DMS 273 (cell line): ENCODE results near the gene TNFAIP8L1.
A peak's percentile ranks its signal among the peaks of the same experiment; 100 is the strongest.

Experiments used
- DNase-seq: peaks from one replicate; lab custom pipeline; 2025; ENCODE audit not compliant: unreplicated experiment; lab: John Stamatoyannopoulos, UW

Gene TNFAIP8L1

DNA sequence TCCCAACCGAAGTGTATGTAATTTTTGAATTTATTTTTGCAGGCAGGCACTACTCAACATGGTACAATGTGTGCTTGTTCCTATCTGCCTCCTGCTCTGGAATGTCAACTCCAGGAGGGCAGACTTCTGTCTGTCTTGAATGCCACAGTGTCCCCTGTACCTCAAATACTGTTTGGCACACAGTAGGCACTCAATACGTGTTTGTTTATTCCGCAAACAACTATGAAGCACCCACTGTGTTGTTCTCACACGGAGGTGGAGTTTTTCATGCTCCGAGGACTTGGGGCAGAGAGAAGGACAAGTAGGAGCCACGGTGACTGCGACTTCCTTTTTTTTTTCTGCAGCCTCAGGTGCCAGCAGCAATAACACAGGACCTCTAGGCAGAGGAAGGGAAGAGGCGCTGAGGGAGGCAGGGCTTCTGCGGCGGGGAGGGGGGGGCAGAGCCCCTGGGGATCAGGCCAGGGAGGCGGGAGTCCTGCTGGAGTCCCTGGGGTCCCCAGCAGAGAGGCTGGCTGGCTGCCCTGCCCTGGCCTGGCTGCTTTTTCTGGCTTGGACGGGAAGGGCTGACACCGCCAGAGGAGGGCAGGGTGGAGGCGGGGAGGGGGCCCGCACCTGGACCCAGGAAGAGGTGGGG, 29.3 kb upstream of the TNFAIP8L1 start:
- no peak for DNase-seq

DNA sequence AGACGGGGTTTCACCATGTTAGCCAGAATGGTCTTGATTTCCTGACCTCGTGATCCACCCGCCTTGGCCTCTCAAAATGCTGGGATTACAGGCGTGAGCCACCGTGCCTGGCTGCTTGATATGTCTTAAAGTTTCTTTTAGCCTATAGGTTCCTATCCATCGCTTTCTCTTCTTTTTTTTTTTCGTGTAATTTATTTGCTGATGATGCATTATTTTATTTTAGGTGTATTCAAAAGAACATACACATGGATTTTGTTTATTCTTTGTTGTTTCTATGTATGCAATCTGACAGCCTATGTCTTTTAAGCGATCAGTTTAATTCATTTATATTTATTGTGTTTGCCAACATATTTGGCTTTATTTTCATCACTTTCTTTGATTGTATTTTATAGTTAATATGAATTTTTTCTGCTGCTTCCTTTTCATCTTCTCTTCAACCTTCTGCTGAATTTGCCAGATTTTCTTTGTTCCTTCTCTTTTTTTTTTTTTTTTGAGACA, 26.0 kb upstream of the TNFAIP8L1 start:
- no peak for DNase-seq

DNA sequence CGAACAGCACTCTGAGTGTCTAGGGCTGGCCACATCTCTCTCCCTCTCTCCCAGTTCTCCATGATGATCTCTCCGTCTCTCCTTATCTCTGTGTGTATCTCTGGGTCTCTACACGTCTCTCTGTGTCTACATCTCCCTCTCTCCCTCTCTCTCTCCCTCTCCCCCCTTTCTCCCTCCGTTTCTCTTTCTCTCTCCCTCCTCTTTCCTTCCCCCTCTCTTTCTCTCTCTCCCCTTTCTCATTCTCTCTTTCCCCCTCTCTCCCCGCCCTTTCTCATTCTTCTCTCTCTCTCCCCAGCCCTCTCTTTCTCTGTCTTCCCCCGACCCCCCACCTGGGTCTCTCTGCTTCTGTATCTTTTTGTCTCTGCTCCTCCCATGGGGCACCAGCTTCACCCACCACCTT, 21.3 kb upstream of the TNFAIP8L1 start:
- no peak for DNase-seq

DNA sequence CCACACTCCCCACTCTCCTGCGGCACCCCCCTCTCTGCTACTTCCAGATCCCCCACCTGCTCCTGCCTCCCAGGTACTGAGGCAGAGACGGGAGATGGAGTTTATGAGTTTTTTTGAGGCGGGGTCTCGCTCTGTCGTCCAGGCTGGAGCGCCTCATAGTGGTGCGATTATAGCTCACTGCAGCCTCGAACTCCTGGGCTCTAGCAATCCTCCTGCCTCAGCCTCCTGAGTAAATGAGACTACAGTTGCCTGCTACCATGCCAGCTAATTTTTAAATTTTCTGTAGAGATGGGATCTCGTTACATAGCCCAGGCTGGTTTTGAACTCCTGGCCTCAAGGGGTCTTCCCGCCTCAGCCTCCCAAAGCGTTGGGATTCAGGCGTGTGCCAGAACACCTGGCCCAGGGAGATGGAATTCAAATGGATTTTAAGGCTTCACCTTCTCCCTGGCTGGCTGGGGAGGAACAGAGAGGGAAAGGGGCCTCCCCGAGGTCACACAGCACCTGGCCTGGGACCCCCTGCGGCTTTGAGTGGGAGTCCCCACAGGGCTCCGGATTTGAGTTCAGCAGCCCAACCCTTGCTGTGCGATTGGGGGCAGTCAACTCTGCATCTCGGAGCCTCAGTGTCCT, 19.5 kb upstream of the TNFAIP8L1 start:
- no peak for DNase-seq

DNA sequence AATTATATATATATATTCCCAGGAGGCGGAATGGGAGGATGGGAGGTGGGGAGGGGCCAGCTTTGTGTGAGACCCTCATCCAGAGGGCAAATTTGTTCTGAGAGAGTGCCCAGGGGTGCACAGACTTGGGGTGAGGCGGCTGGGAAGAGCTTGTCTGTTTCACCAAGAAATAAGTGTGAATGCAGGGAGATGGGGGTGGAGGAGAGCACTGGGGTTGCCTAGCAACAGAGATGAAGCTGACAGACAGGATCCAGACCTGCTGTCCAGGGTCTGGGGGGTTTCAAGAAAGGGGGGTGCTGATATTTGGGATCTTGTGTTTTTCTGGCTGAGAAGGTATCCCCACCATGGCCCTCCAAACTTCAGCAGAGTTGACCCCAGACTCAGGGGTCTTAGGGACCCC, 18.6 kb upstream of the TNFAIP8L1 start:
- peak; percentile 62 for DNase-seq

DNA sequence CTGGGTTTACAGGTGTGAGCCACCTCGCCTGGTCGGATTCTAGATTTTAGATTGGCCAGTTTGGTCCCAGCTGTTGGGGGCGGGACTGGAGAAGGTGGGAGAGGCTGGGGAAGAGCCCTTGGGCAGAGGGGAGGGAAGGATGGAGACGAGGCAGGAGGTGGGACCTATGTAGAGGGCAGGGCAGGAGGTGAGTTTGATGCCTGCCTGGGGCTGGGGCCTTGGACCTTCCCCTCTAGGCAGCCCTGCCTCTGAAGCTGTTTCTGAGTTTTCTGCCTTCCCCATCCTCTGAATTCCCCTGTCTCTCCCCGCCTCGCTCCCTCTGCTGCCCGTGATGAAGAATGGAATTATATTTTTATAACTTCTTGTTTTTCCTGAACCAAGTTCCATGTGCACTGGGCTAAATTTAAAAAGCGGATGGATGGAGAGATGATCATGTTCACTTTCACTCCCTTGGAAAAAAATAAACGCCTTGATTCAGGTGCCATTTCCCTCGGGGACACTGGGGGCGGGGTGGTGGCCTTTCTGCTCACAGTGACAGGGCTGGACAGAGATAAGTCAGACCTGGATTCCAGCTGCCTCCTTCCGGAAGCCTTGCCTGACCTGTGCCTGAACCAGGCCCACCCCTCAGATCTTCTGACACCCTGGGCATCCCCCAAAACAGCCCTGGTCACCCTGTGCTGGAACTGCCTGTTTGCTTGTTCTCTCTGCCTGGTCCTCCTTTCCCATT, 16.5 kb upstream of the TNFAIP8L1 start:
- DNase-seq: peak; percentile 42

DNA sequence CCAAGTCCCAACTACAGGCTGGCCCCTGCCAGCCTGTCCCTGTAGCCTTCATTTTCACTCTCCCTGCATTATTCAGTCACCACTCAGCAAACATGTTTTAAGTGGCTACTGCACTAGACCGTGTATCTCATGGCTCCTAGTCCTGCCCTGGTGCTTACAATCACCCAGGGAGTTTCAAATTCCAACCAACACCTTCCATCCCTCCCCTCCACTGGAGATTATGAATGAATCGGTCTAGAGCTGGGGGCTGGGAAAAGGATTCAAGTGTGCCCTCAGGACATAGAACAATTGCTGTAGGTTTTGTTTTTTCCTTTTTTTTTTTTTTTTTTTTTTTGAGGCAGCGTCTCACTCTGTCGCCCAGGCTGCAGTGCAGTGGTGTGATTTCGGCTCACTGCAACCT, 15.0 kb upstream of the TNFAIP8L1 start:
- no peak for DNase-seq

DNA sequence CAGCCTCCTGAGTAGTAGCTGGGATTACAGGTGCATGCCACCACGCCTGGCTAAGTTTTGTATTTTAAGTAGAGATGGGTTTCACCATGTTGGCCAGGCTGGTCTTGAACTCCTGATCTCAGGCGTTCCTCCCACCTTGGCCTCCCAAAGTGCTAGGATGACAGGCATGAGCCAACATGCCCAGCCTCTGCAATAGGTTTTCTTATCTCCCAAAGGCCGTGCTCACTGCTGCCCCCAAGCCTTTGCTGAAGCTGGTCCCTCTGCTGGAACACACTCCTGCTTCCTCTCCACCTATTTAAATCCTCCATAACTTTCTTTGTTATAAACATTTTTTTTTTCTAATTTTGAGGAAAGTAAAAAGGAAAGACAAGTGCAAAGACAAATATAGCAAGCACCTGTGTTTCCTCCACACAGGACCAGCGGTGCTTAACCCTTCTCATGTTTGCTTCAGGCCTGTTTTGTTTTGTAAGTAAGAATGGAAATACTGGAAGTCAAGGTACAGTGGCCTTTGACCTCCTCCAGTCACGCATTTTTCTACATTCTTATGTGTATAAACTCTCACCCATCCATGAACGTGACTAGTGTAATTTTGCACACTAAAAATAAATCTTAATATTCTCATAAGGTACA, 14.5 kb upstream of the TNFAIP8L1 start:
- DNase-seq: peak; percentile 79

DNA sequence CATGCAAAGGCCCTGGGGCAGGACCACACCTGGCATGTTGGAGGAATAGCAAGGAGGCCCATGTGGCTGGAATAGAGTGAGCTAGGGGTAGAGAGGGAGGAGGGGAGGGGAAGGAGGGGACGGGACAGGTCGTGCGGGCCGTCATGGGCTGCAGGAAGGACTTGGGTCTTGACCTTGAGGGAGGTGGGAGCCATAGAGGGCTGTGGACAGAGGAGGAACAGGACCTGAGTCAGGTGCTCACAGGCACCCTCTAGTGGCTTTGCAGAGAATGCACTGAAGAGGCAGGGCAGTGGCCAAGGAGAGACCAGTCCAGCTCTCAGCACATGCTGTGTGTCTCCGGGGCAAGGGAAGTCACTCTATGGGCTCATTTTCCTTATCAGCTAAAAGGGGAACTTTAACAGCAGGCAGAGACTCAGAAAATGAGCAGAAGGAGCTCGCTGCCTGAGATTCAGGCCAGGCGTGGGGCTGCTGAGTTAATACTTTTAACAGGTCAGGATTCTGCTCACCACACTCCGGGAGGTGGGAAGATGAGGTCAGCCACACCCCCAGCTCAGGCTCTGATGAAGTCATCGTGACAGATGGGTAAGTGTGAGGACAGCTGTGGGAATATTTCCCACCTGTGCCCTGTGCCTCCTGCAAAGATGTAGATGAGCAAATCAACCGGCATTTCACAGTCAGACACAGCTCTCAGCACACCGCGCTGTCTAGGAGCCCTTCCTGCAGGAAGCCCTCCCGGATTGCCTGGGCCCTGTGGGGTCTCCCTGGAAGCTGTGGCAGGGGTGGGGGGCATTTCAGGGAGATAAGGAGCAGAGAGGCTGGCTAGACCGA, 6.0 kb upstream of the TNFAIP8L1 start:
- DNase-seq: peak; percentile 98

DNA sequence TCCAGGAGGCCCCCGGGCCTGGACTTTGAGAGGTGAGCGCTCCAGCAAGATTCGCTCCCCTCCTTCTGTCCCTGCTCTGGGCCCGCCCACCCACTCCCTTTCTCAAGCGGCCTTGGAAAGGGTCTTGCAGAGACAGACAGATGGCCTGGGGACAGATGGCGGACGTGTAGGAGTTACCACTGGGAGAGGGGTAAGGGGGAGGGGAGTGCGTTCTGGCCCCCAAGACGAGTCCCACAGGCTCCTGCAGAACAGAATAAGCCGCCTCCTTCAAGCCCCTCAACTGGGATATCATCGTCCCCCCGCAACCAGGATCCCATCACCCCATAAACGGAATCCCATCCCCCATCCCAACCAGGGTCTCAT, 3.6 kb upstream of the TNFAIP8L1 start:
- DNase-seq: peak; percentile 95

DNA sequence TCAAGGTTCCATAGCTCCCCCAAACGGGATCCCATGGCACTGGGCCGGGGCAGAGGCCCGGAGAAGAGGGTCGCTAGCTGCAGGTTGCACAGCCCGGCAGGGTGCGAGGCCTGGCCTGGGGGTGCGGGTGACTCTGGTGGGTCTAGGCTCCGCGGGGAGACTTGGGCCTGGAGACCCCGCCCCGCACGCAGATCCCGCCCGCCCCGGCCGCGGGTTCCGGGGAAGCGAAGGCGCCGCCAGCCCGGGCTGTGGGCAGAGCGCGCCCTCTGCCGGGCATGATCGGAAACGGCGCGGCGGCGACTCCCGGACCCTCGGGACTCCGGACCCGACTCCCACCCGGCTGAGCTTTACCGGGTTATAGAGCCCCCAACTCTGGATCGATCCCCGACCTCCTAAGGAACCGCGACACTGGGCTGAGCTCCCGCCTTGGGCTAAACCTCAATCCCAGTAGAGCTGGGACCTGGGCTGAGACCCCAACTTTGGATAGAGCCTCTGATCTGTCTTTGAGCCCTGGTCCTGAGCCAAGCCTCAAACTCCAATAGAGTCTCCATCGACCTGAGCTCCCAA, 3.1 kb upstream of the TNFAIP8L1 start:
- DNase-seq: peak; percentile 93

DNA sequence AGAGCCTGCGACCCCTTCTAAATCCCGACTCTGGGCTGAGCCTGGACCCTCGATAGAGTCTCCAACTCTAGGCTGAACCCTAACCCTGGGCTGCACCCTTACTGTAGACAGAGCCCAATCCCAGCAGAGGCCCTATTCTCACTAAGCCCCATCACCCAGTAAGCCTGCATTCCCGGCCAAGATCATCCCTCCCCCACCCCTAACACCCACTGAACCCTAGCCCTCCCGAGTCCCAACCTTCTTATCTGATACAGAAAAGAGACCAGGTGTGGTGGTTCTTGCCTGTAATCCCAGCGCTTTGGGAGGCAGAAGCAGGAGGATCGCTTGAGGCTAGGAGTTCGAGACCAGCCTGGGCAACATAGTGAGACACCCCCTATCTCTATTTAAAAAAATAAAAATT, 2.6 kb upstream of the TNFAIP8L1 start:
- DNase-seq: no peak

DNA sequence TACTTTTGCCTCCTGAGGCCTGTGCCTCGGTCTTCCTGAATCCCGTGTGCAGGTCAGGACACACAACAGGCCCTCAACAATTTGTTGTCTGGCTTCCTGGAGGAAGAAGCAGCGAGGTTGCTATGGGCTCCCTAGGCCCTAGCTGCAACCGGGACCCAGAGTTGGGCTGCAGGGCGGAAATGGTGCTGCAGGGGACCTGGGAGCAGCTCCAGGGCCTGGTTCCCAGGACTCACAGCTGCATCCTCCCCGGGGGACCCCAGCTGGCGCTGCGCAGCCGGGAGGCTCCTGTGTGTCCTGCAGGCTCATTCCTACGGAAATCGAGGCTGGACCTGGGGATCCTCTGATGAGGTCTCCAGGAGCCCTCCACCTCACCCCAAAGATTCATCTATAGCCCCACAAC, 999 bp upstream of the TNFAIP8L1 start:
- DNase-seq: no peak

DNA sequence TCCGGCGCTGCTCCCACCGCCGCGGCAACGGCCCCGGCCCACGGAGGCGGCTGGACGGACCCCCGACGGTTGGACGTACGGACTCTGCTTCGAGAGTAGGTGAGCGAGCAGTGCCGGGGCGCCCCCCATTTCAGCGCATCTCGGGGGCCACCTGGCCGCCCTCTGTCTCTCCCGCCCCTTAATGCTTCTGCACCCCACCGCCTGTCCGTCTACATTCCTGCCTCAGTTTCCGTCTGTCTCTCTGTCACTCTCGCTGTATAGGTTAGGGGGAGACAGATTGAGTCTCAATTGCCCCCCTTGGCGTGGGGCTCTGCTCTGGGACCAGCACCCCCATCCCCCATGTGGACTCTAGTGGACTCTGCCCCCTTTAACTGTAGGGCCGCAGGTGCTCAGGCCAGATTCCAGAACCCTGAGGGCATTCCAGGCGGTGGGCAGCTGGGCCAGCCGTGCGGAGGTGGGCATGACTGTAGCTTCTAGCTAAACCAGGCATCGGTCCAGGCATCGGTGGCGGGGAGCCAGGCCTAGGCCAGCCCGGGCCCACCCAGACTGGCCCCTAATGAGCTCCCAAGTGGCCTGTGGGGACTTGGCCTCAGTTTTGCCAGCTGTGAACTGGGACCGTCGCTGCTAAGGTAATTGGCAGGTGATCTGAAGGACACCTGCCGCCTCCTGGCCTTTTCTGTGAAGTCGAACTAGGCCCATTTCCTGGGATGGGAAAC, 373 bp downstream of the TNFAIP8L1 start:
- peak; percentile 32 for DNase-seq

DNA sequence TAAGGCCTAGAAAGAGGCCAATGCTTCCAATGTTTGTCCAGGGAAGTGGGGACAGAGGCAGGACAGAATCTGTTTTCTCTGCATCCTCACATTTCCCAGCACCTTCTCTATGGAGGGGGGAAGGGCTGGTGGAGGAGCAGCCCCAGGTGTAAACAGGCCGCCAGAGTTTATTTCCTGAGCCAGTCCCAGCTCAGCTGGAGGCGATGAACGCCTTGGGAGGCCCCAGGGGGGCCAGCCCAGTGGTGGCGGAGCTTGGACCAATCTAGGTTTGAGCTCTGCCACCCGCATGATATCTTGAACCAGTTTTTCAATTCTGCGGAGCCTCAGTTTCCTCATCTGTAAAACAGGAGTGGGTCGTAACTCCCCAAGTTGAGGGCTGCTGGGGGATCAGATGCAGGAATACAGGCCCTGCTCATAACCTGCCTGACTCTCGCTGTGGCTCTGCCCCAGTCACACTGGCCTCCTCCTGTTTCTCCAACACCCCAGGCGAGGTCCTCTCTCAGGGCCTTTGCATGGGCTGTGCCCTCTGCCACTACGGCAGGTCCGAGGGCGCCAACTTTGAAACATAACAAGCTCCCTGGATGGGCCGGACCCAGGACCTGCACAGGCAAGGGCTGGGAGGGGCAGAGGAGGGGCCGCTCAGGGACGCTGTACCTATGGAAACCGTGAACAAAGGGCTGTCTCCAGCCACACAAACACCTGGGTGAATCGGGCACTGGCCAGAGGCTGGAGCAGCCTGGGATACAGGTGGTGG, 1.1 kb downstream of the TNFAIP8L1 start:
- no peak for DNase-seq

DNA sequence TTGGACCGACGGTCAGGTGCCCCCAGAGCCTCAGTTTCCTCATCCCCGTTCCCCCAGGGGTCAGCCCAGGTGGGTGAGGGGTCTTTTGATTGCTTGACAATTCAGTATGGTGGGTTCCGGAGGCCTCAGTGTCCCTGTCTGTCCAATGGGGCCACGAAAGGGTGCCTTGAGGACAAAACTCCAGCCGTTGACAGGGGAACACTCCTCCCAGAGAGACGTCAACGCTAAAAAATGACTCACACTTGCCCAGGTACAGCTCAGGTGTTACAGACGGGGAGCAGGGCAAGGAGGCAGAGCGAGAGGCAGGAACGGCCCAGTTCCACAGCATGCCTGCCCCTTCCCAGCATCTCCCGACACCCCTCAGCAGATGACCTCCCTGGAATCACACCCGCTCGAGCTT, 1.8 kb downstream of the TNFAIP8L1 start:
- no peak for DNase-seq

DNA sequence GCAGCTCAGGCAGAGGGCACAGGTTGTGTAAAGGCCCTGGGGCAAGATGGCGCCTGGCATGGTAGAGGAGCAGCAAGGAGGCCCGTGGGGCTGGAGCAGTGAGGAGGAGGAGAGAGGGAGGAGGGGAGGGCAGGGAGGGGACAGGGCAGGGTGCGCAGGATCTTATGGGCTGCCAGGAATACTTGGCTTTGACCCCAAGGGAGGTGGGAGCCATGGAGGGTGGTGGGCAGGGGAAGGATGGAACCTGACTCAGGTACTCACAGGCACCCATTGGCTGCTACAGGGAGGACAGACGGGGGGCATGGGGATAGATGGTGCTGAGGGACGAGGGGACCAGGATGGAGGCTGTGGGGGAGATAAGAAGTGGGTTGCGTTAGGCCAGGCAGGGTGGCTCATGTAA, 3.3 kb downstream of the TNFAIP8L1 start:
- no peak for DNase-seq

DNA sequence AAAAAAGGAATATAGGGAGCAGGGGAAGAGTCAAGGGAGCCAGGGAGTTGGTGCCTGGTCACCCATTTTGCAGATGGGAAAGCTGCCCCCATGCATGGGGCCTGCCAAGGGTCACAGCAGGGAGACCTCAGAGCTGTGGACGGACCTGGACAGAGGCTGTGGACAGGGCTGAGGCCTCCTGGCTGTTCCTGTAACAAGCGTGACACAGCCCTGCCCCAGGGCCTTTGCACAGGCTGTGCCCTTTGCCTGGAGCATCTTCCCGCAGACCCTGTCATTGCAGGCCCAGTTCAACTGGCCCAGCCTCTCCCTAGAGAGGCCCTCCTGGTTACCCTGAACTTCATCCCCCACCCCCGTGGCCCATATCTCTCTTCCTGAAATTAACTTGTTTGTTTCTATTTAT, 6.4 kb downstream of the TNFAIP8L1 start:
- DNase-seq: no peak
